Stomach (tissue), 9 donors: ENCODE results near the gene CAPG. TPM values are rescaled to one million over a fixed set of nuclear protein-coding genes. Genes with fewer than 3 reads are reported as not detected.

Experiments used
- DNase-seq, 2 donors: peaks; one replicate each; pipeline versions ENCODE4 v3.0.0 to v3.0.0-alpha.2; 2013 to 2019
- H3K27ac ChIP-seq, 5 donors: fragments of 200-600 bp in 4 of 5; sonication (generic) in 4 of 5; one replicate each; pipeline ENCODE4 v1.5.1; 2013 to 2019; ENCODE audit warnings: mild to moderate bottlenecking in 1 of 5, moderate library complexity in 1 of 5
- H3K27me3 ChIP-seq, 3 donors: fragments of 200-600 bp; sonication (generic); one replicate each; pipeline ENCODE4 v1.5.1; 2017 to 2019; ENCODE audit warnings: mixed run types in 1 of 3
- H3K36me3 ChIP-seq, 4 donors: fragments of 200-600 bp; sonication (generic); 1 replicate in 3 of 4; 2 replicates in 1 of 4; pipeline ENCODE4 v1.5.1; 2016 to 2019
- H3K4me1 ChIP-seq, 4 donors: fragments of 200-600 bp; sonication (generic); one replicate each; pipeline ENCODE4 v1.5.1; 2016 to 2019
- H3K4me3 ChIP-seq, 4 donors: fragments of 200-600 bp; sonication (generic) in 3 of 4; one replicate each; pipeline ENCODE4 v1.5.1; 2016 to 2019; ENCODE audit warnings: mild to moderate bottlenecking in 1 of 4
- H3K9me3 ChIP-seq, 4 donors: fragments of 200-600 bp; sonication (generic); one replicate each; pipeline ENCODE4 v1.5.1; 2016 to 2019
- EP300 ChIP-seq: sonication (generic); formaldehyde crosslinking; IDR thresholded peaks from one replicate; pipeline ENCODE4 v1.6.1; 2017; ENCODE audit warnings: antibody characterized with exemption
- POLR2A ChIP-seq, 4 donors: fragments of 450-650 bp; IDR thresholded peaks; one replicate each; pipeline ENCODE4 v1.6.1; 2016; ENCODE audit warnings: antibody characterized with exemption in 4 of 4, control low read depth in 2 of 4, mild to moderate bottlenecking in 1 of 4, moderate library complexity in 1 of 4
- POLR2AphosphoS5 ChIP-seq, 3 donors: sonication (generic); formaldehyde crosslinking; IDR thresholded peaks; one replicate each; pipeline ENCODE4 v1.6.1; 2016; ENCODE audit warnings: antibody characterized with exemption in 3 of 3
- WGBS, 5 donors: extraction: QIAGEN DNeasy Blood & Tissue Kit in 3 of 5; methylation state at CpG; one replicate each; pipeline versions ENCODE4 v1.1.5 to v1.1.7; 2013 to 2018; 5-methylcytosine and 5-hydroxymethylcytosine counted together
- intact Hi-C: fragments of 100-400 bp; cut with DNase I; formaldehyde crosslinking; loops from one replicate; pipeline ENCODE4 v1.15.1; 2023; ENCODE audit warnings: low total_unique reads
- polyA plus RNA-seq, 3 donors: library from polyadenylated mRNA; stranded (reverse); fragments of 200-250 nt; gene quantifications; one replicate each; pipeline ENCODE4 v1.2.3, GENCODE V29; 2013
- total RNA-seq, 5 donors: library from RNA; depleted of rRNA; stranded (reverse); fragments of >200 nt; gene quantifications; one replicate each; pipeline versions ENCODE4 v1.1.0 to v1.2.3, GENCODE V29; 2014 to 2016
- TF ChIP-seq, protein P1 (sequence below), 7 experiments: fragments of 450-650 bp in 4 of 7; fragments of 200-600 bp in 3 of 7; sonication (generic) in 3 of 7; IDR thresholded peaks; one replicate each; pipeline ENCODE4 v1.5.1; 2016 to 2019; ENCODE audit warnings: antibody characterized with exemption in 7 of 7, control low read depth in 2 of 7, mild to moderate bottlenecking in 1 of 7
- donor health status: healthy with polysubstance abuse.
- donor health status: Bipolar disorder and iron deficiency.
- donor health status: healthy.

CAPG gene
- total and polyA plus RNA-seq, 8 donors = 35.0 to 350 (median 126) TPM

DNA sequence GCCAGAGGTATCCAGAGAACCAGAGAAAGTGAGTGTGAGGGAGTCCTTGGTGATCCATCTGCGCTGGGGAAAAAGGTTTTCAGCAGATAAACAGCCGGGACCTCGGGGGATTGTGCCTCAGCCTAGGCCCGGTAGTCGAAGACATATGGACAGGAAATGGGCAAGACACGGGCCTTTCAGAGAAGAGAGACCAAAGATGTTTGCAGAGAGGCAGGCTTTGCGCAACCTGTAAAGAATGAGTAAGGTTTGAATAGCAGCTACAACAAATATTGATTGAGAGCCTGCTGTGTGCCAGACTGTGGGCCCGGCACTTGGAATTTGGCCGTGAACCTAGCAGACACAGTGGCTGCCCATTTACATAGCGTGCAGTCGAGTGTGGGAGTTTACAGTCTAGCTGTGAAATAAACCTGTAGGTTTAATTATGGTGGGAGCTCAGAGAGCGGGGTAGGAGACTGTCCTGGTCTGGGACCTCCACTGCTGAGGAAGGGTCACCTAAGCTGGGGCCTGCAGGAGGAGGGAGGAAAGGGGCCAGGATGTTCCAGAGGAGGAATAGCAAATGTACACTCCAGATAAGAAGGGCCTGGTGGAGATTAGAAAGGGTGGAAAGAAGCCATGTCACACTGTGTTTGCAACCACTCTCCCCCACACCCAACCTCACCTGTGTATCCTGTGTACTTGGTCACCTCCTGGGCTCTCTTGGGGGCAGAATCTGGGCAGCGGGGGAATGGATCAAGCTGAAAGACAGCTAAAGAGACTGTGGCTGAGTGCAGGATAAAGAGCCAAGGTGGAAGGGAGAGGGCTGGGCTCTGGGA lies 11.3 kb upstream of the CAPG start:
- no peaks in the 10 kb centered on the region for H3K36me3 ChIP-seq
- WGBS, 5 donors = 23 to 44% (median 36%) methylated on average over 13 of the region's 13 CpGs
- H3K9me3 ChIP-seq = no peaks in the 10 kb centered on the region
- TF ChIP-seq, protein P1, sequence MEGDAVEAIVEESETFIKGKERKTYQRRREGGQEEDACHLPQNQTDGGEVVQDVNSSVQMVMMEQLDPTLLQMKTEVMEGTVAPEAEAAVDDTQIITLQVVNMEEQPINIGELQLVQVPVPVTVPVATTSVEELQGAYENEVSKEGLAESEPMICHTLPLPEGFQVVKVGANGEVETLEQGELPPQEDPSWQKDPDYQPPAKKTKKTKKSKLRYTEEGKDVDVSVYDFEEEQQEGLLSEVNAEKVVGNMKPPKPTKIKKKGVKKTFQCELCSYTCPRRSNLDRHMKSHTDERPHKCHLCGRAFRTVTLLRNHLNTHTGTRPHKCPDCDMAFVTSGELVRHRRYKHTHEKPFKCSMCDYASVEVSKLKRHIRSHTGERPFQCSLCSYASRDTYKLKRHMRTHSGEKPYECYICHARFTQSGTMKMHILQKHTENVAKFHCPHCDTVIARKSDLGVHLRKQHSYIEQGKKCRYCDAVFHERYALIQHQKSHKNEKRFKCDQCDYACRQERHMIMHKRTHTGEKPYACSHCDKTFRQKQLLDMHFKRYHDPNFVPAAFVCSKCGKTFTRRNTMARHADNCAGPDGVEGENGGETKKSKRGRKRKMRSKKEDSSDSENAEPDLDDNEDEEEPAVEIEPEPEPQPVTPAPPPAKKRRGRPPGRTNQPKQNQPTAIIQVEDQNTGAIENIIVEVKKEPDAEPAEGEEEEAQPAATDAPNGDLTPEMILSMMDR (IDR thresholded peaks at IDR 0.05) = no peak
- TF ChIP-seq POLR2AphosphoS5 (IDR thresholded peaks at IDR 0.05) = peak in 2 of 3 donors; percentile 37 to 44
- peaks cover 36 to 49% (median 46%) of the 10 kb centered on the region in 4 donors for H3K4me1 ChIP-seq
- intact Hi-C loops = loop anchor here (2.0 kb wide), 1 partner anchor 131 kb away; no protein-coding TSS in a partner anchor
- H3K27ac ChIP-seq = peak overlapping the region; percentile 86 to 99 (median 97)
- H3K4me3 ChIP-seq = peak overlapping the region in 2 of 4 donors; percentile 8 to 23
- DNase-seq = peak; percentile 81 to 87
- H3K27me3 ChIP-seq = no peaks in the 10 kb centered on the region

DNA sequence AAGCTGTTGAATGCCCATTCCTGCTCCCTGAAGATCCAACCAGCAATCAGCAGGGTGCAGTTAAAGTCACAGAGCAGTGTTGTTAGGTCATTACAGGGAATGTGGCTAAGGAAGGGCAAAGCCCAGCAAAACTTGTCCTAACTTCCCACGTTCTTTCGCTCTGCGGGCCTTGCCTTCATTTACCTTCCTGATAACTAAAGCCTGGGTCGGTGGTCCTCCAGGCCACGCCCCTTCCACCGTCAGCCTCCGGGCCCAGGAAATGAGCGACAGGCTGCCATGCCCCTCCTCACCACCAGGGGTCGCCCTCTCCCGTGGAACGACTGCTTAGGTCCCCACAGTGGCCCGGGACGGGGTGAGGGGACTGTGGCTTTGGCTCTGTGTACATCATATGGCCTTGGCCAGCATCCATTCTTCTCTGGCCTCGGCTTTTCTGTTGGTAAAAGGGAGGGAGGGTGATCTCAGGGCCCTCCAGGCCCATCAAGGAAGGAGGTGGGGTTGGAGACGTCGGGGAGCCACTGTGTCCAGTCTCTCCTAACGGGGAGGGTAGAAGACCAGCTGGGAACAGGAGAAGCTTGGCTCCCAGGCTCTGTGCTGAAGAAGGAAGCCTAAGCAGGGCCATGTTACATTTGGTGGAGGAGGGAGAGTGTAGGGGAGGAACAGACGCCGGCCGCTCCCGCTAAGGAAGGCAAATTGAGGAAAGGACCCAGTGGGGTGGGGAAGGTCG lies 10.5 kb upstream of the CAPG start:
- H3K27me3 ChIP-seq = no peaks in the 10 kb centered on the region
- no peaks in the 10 kb centered on the region for H3K9me3 ChIP-seq
- peak overlapping the region; percentile 86 to 99 (median 97) for H3K27ac ChIP-seq
- H3K4me3 ChIP-seq = peak overlapping the region in 2 of 4 donors; percentile 8 to 23
- WGBS, 5 donors = 4 to 14% (median 13%) methylated on average over 22 of the region's 22 CpGs
- peak; percentile 95 for DNase-seq
- intact Hi-C loops = loop anchor here (2.0 kb wide), 1 partner anchor 132 kb away; no protein-coding TSS in a partner anchor
- H3K36me3 ChIP-seq = no peaks in the 10 kb centered on the region
- TF ChIP-seq POLR2A (IDR thresholded peaks at IDR 0.05) (no peak), POLR2AphosphoS5 (IDR thresholded peaks at IDR 0.05) (peak; percentile 43 to 89 (median 52)), EP300 (no peak)
- TF ChIP-seq, protein P1 (IDR thresholded peaks at IDR 0.05) = peak in 6 of 7 experiments; percentile 99 to 100 (median 100)
- peaks cover 36 to 49% (median 44%) of the 10 kb centered on the region in 4 donors for H3K4me1 ChIP-seq

DNA sequence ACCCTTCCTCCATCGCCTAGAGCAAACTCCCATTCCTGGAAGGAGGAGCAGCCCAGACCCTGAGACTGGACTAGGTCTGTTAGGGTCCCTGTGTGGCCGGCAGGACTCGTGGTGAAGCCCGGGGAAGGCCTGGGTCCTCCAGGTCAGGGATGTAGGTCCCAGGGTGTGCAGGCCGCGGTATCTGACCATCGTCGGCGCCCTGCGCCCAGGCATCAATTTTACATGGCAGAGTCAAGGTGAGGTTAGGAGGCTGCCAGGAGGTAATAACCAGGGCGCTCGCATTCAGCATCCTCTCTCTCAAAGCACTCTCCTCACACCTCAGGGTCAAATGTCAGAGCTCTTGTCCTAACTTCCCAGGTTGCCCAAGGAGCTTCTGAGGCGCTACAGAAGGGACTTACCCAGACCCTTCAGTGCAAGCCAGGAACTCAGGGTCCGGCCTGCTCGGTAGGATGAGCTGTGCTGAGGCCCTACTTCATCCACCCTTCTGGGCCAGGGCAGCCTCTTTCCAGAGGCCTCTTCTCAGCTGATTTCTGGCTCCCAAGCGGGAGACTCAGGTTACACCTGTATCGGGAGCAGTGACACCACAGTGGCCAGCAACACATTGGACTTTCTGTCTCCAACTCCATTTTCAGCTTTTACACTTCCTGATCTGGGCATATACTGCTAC lies 9.0 kb upstream of the CAPG start:
- Histone ChIP-seq H3K4me3 (peak overlapping the region; percentile 63 to 84 (median 66)), H3K27ac (peak overlapping the region; percentile 87 to 99 (median 97)), H3K4me1 (peaks cover 38 to 55% (median 53%) of the 10 kb centered on the region in 4 donors), H3K36me3 (no peaks in the 10 kb centered on the region), H3K9me3 (no peaks in the 10 kb centered on the region), H3K27me3 (no peaks in the 10 kb centered on the region)
- TF ChIP-seq POLR2A (IDR thresholded peaks at IDR 0.05) (no peak), POLR2AphosphoS5 (IDR thresholded peaks at IDR 0.05) (no peak), EP300 (no peak)
- TF ChIP-seq, protein P1 (IDR thresholded peaks at IDR 0.05) = no peak
- peak in 1 of 2 donors; percentile 58 for DNase-seq
- intact Hi-C loops = no loop called here
- WGBS, 5 donors = 45 to 57% (median 52%) methylated on average over 11 to 17 of the region's 17 CpGs
